Esophagus squamous epithelium (tissue), 4 donors: ENCODE measurements around the gene SMIM21.

ENCODE experiments used
- CTCF ChIP-seq, 6 experiments: fragments of 450-650 bp in 4 of 6; fragments of 200-600 bp in 2 of 6; sonication (generic) in 2 of 6; IDR thresholded peaks; one replicate each; pipeline ENCODE4 v1.5.1; 2016 to 2019; ENCODE audit warnings: antibody characterized with exemption in 6 of 6, mild to moderate bottlenecking in 4 of 6, moderate library complexity in 4 of 6
- POLR2A ChIP-seq, 4 donors: fragments of 450-650 bp; IDR thresholded peaks; one replicate each; pipeline ENCODE4 v1.6.1; 2017; ENCODE audit warnings: antibody characterized with exemption in 4 of 4, mild to moderate bottlenecking in 4 of 4, moderate library complexity in 3 of 4

GRCh38 chr18:75365254-75365629, 62.3 kb downstream of the SMIM21 start:
- TF ChIP-seq CTCF (IDR thresholded peaks at IDR 0.05) (no peak), POLR2A (IDR thresholded peaks at IDR 0.05) (no peak)
